MCF 10A (cell line): ENCODE measurements around the gene HORMAD2. TPM values are rescaled to one million over a fixed set of nuclear protein-coding genes. Genes with fewer than 3 reads are reported as not detected.

Experiments used
- BruUV-seq: library from RNA; stranded (reverse); fragments of 400-500 nt; replicated peaks from 2 replicates; lab custom pipeline; 2021; lab: Mats Ljungman, UMichigan
- CTCF ChIA-PET: fragments of 300-600 bp; sonication (Branson Sonifier 250); formaldehyde crosslinking; extraction: SDS; loops from one replicate; lab custom pipeline; 2021; ENCODE audit warnings: antibody characterized with exemption, inconsistent platforms; lab: Yijun Ruan, JAX
- POLR2A ChIA-PET: fragments of 300-600, 350-650 bp; sonication (Branson Sonifier 250); formaldehyde crosslinking; extraction: SDS; loops from one replicate; lab custom pipeline; 2020; ENCODE audit warnings: antibody characterized with exemption, inconsistent platforms; lab: Yijun Ruan, JAX
- DNase-seq: peaks from one replicate; pipeline ENCODE4 v3.0.0-alpha.2; 2018; ENCODE audit not compliant: unreplicated experiment
- H3K27ac Mint-ChIP-seq: one replicate; pipeline ENCODE4 v1.8.0; 2022; ENCODE audit warnings: mild to moderate bottlenecking, low read depth, mixed read lengths; ENCODE audit not compliant: unreplicated experiment
- H3K27me3 Mint-ChIP-seq: one replicate; pipeline ENCODE4 v1.8.0; 2022; ENCODE audit warnings: mixed read lengths; ENCODE audit not compliant: insufficient read depth, unreplicated experiment
- H3K36me3 Mint-ChIP-seq: one replicate; pipeline ENCODE4 v1.8.0; 2022; ENCODE audit warnings: mild to moderate bottlenecking, moderate library complexity, mixed read lengths; ENCODE audit not compliant: insufficient read depth, unreplicated experiment
- H3K4me1 Mint-ChIP-seq: one replicate; pipeline ENCODE4 v1.8.0; 2022; ENCODE audit warnings: mixed read lengths; ENCODE audit not compliant: insufficient read depth, unreplicated experiment
- H3K4me3 Mint-ChIP-seq: one replicate; pipeline ENCODE4 v1.8.0; 2022; ENCODE audit warnings: mild to moderate bottlenecking, moderate library complexity, mixed read lengths; ENCODE audit not compliant: unreplicated experiment
- H3K9me3 Mint-ChIP-seq: one replicate; pipeline ENCODE4 v1.8.0; 2022; ENCODE audit warnings: mixed read lengths; ENCODE audit not compliant: unreplicated experiment
- intact Hi-C: fragments of 100-400 bp; cut with micrococcal nuclease; formaldehyde crosslinking; loops from 2 replicates; pipeline ENCODE4 v1.14.1; 2022
- total RNA-seq: library from RNA; stranded (reverse); gene quantifications from 2 replicates; pipeline ENCODE4 v1.2.3, GENCODE V29; 2022
- TF ChIP-seq, protein P1 (sequence below): fragments of 200-600 bp; IDR thresholded peaks from one replicate; pipeline ENCODE4 v1.8.0; 2022; ENCODE audit warnings: antibody characterized with exemption, mild to moderate bottlenecking; ENCODE audit not compliant: unreplicated experiment

Gene HORMAD2
- total RNA-seq, 1 experiment from 2014 or later, result not detected

- no peak for DNase-seq
- CTCF ChIA-PET, result no interaction called here
- POLR2A ChIA-PET, result interaction anchor here (0.6 to 1.8 kb wide), 2 partner anchors 12 to 20 kb away, joined by 3 to 7 read pairs; no protein-coding TSS in a partner anchor
- Mint-ChIP-seq H3K9me3 (peaks cover 6% of the 10 kb centered on the region), H3K4me3 (no peak overlapping the region), H3K36me3 (no peaks in the 10 kb centered on the region), H3K27me3 (no peaks in the 10 kb centered on the region), H3K27ac (no peak overlapping the region), H3K4me1 (peaks cover 25% of the 10 kb centered on the region)
- BruUV-seq, result no TSS peak
- TF ChIP-seq, protein P1, sequence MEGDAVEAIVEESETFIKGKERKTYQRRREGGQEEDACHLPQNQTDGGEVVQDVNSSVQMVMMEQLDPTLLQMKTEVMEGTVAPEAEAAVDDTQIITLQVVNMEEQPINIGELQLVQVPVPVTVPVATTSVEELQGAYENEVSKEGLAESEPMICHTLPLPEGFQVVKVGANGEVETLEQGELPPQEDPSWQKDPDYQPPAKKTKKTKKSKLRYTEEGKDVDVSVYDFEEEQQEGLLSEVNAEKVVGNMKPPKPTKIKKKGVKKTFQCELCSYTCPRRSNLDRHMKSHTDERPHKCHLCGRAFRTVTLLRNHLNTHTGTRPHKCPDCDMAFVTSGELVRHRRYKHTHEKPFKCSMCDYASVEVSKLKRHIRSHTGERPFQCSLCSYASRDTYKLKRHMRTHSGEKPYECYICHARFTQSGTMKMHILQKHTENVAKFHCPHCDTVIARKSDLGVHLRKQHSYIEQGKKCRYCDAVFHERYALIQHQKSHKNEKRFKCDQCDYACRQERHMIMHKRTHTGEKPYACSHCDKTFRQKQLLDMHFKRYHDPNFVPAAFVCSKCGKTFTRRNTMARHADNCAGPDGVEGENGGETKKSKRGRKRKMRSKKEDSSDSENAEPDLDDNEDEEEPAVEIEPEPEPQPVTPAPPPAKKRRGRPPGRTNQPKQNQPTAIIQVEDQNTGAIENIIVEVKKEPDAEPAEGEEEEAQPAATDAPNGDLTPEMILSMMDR, result no peak
- intact Hi-C loops, result no loop called here
Measured at GRCh38 chr22:30224161-30224857, 144.0 kb downstream of the HORMAD2 start.

DNA sequence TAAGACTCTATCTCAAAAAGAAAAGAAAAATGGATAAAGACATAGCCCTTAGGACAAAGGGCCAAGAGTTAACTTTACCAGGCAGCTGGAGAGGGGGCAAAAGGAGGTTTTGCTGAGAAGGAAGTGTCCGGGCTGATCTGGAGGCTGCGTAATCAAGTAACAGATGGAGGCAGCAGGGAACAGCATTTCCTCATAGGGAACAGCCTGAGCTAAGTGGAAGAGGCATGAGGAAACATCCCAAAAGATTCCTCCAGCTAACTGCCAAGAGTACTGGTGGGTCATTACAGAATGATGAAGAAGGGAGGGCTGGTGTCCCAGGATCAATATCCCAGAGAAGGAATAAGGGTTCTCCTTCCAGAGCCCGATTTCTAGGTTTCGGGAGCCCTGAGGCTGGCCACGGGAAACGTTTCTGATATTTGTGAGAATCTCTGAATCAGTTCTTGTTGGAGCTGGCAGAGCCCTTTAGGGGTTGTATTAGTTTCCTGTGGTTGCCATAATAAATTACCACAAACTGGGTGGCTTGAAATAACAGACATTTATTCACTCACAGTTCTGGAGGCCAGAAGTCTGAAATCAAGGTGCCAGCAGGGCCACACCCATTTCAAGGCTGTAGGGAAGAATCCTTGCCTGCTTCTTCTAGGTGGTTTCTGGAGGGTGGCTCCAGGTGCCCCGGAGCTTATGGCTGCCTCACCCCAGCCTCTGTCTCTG lies 145.1 kb downstream of the HORMAD2 start:
- Mint-ChIP-seq H3K4me1 (peaks cover 20% of the 10 kb centered on the region), H3K4me3 (no peak overlapping the region), H3K27me3 (no peaks in the 10 kb centered on the region), H3K36me3 (no peaks in the 10 kb centered on the region), H3K27ac (no peak overlapping the region), H3K9me3 (peaks cover 6% of the 10 kb centered on the region)
- intact Hi-C loops, result no loop called here
- DNase-seq, result no peak
- POLR2A ChIA-PET, result interaction anchor here (1.2 to 1.8 kb wide), 2 partner anchors 13 to 20 kb away, joined by 4 to 7 read pairs; no protein-coding TSS in a partner anchor
- BruUV-seq, result no TSS peak
- CTCF ChIA-PET, result interaction anchor here (0.9 kb wide), 1 partner anchor 31 kb away, joined by 5 read pairs; no protein-coding TSS in a partner anchor
- TF ChIP-seq, protein P1, result no peak

GRCh38 chr22:30226192-30226832 lies 146.0 kb downstream of the HORMAD2 start:
- CTCF ChIA-PET, result interaction anchor here (1.0 kb wide), 1 partner anchor 200 kb away, joined by 4 read pairs; no protein-coding TSS in a partner anchor
- no peak overlapping the region for H3K4me3 Mint-ChIP-seq
- H3K27ac Mint-ChIP-seq, result peak overlapping the region; percentile 7
- H3K27me3 Mint-ChIP-seq, result no peaks in the 10 kb centered on the region
- peak; percentile 57 for DNase-seq
- intact Hi-C loops, result no loop called here
- peaks cover 20% of the 10 kb centered on the region for H3K4me1 Mint-ChIP-seq
- BruUV-seq, result no TSS peak
- POLR2A ChIA-PET, result interaction anchor here (1.0 kb wide), 2 partner anchors 12 to 22 kb away, joined by 3 to 4 read pairs; no protein-coding TSS in a partner anchor
- H3K36me3 Mint-ChIP-seq, result no peaks in the 10 kb centered on the region
- peaks cover 6% of the 10 kb centered on the region for H3K9me3 Mint-ChIP-seq
- TF ChIP-seq, protein P1, result no peak

Other genes with a start within 250 kb of the HORMAD2 start
- gene ASCC2, start 242.2 kb upstream of the HORMAD2 start, total RNA-seq, result 63.2 and 70.7 TPM in 2 replicates
- 34.4 and 36.4 TPM in 2 replicates for gene MTMR3, start 197.3 kb upstream of the HORMAD2 start, total RNA-seq
- gene LIF, start 166.3 kb downstream of the HORMAD2 start, total RNA-seq, result 9.5 and 19.3 TPM in 2 replicates
- gene OSM, start 186.4 kb downstream of the HORMAD2 start, total RNA-seq, result not detected in 2 replicates
- gene CASTOR1, start 209.0 kb downstream of the HORMAD2 start, total RNA-seq, result 1.2 and 4.8 TPM in 2 replicates
- 11.1 and 13.1 TPM in 2 replicates for gene TBC1D10A, start 246.5 kb downstream of the HORMAD2 start, total RNA-seq